ENCODE data around the gene ZC3H18. TPM values are rescaled to one million over a fixed set of nuclear protein-coding genes. Genes with fewer than 3 reads are reported as not detected.

The ZC3H18 gene
- total RNA-seq, 1 donor, result 13.3 TPM

DNA sequence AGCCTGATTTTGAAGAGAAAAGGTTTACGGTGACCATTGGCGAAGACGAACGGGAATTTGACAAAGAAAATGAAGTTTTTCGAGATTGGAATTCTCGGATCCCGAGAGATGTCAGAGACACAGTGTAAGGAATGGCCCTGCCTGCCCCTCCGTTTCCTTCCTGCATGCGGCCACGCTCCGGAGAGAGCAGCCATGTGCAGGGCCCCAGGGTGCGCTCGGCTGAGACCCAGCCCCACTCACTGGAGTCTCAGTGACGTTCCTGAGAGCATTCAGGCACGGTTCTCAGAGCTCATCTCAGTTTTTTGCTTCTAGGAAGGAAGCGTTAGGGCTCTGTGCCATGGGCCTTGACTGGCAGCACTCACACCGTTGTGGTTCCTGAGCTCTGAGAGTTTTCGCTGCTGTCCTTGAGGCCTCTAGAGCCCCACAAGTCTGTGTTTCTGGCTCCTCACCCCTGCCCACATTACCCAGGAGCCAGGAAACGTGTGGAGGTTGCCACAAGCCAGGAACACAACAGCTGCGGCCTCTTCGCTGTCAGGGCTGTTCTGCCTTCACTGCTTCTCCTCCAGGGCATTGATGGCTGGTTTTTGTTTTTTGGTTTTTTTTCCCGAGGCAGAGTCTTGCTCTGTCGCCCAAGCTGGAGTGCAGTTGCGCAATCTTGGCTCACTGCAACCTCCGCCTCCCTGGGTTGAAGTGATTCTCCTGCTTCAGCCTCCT lies 29.8 kb downstream of the ZC3H18 start:
- DNase-seq (ENCODE audit: low read depth), result no peak
- TF ChIP-seq, protein P1, sequence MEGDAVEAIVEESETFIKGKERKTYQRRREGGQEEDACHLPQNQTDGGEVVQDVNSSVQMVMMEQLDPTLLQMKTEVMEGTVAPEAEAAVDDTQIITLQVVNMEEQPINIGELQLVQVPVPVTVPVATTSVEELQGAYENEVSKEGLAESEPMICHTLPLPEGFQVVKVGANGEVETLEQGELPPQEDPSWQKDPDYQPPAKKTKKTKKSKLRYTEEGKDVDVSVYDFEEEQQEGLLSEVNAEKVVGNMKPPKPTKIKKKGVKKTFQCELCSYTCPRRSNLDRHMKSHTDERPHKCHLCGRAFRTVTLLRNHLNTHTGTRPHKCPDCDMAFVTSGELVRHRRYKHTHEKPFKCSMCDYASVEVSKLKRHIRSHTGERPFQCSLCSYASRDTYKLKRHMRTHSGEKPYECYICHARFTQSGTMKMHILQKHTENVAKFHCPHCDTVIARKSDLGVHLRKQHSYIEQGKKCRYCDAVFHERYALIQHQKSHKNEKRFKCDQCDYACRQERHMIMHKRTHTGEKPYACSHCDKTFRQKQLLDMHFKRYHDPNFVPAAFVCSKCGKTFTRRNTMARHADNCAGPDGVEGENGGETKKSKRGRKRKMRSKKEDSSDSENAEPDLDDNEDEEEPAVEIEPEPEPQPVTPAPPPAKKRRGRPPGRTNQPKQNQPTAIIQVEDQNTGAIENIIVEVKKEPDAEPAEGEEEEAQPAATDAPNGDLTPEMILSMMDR (IDR thresholded peaks at IDR 0.05; ENCODE audit: insufficient read depth, low read length), result no peak
- H3K4me3 ChIP-seq (ENCODE audit: low read depth, low read length), result no peak overlapping the region

DNA sequence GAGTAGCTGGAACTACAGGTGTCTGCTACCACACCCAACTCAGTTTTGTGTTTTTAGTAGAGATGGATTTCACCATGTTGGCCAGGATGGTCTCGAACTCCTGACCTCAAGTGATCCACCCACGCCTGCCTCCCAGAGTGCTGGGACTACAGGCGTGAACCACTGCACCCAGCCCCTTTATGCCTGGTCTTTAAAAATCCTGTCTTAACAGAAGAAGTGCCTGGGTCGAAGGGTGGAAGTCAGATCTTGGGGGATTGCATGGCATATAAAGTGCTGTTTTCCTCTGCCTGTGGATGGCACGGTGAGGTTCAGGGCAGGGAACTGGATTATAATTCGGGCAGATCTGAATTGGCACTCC lies 30.3 kb downstream of the ZC3H18 start:
- TF ChIP-seq, protein P1 (IDR thresholded peaks at IDR 0.05; ENCODE audit: insufficient read depth, low read length), result no peak
- no peak for DNase-seq (ENCODE audit: low read depth)

DNA sequence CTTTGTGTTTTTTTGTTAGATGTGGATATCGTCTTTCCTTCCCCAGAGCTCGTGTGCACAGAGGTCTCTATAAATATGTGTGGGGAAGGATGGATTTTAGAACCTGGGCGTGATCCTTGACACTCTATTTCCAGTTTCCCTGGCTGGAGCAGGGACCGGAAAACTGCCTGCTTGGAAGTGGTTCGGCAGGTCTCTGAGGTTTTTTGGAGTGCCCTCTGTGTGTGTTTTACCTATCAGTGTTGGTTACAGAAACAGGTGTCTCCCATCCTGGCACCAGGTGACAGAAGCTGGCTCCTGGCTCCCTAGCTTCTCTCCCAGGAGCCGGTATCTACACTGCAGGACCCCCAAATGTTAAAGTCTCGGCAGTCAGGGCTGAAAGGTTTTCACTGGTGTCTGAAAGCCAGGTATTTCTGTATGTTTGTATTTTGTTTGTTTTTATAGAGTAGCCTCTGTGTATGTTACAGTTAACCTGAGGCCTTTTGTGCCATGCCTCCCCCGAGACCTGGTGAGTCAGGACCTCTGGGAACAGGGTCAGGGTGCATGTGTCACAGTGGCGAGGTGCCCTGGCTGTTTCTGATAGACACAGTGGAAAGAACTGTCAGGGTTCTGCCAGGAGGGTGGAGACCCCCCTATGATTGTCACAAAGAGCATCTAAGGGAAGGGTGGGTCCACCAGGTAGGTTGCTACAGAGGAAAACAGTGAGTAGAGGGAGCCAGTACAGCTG lies 31.3 kb downstream of the ZC3H18 start:
- TF ChIP-seq, protein P1 (IDR thresholded peaks at IDR 0.05; ENCODE audit: insufficient read depth, low read length), result no peak
- no peak for DNase-seq (ENCODE audit: low read depth)

More for the DNA sequence above, 30.3 kb downstream of the ZC3H18 start:
- H3K4me3 ChIP-seq (ENCODE audit: low read depth, low read length), result no peak overlapping the region

DNA sequence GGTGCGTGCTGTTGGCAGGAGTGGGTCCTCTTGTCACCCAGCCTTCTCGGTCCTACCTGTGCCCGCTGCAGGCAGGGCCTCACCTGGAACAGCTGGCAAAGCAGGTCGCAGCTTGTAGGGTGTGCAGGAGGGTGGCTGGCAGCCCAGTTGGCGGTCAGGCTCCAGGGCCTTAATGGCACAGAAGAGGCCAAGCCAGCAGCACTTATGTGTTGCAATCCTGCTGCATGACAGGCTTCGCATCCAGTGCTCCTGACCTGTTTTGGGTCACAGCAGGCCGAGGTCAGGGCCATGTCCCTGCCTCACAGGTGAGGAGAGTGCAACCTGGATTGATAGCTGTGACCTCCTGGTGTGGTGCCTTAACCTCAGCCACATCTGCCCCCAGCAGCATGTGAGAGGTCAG lies 31.9 kb downstream of the ZC3H18 start:
- TF ChIP-seq, protein P1 (IDR thresholded peaks at IDR 0.05; ENCODE audit: insufficient read depth, low read length), result no peak
- no peak for DNase-seq (ENCODE audit: low read depth)
- no peak overlapping the region for H3K4me3 ChIP-seq (ENCODE audit: low read depth, low read length)

More for the DNA sequence above, 31.3 kb downstream of the ZC3H18 start:
- H3K4me3 ChIP-seq (ENCODE audit: low read depth, low read length), result no peak overlapping the region

DNA sequence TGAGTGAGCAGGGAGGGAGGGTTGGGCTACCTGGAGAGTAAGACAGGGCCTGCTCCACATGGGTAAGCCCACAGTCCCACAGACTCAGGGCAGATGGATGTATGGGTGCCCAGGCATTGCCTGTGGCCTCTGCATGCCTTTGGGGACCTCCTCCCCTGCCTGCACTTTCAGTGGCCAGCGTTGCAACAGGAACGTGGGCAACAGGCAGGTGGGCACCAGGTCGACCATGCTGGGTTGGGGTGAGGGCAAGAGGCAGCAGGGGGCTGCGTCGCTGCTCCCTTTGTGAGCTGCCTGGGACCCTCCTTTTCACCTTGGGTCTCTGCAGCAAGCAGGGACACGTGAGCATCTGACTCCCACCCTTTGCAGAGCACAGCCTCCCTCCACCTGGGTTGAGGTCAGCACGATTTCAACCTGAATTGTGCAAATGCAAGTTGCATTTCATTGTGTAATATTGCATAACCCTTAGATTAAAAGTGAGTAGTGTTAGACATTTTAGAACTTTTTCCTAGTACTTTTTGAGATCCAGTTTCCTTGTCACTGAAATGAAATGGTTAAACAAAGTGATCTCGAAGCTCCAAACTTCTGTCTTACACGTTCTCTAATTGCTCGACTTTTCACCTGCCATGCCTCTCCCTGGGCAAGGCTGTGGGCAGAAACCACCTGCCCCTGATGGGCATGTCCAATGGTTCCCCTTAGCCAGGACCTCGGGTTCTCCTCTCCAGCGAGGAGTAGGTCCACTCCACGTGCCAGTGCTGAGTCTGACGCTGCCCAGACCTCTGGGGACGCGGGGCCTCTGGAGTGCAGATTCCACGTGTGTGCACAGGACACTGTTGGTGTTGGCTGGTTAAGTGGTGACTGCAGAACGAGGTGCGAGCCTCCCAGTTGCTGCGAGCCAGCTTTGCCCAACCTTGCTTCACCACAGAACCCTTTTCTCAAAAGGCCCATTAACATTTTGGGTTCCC lies 35.3 kb downstream of the ZC3H18 start:
- no peak for DNase-seq (ENCODE audit: low read depth)
- TF ChIP-seq, protein P1 (IDR thresholded peaks at IDR 0.05; ENCODE audit: insufficient read depth, low read length), result no peak
- H3K4me3 ChIP-seq (ENCODE audit: low read depth, low read length), result no peak overlapping the region

DNA sequence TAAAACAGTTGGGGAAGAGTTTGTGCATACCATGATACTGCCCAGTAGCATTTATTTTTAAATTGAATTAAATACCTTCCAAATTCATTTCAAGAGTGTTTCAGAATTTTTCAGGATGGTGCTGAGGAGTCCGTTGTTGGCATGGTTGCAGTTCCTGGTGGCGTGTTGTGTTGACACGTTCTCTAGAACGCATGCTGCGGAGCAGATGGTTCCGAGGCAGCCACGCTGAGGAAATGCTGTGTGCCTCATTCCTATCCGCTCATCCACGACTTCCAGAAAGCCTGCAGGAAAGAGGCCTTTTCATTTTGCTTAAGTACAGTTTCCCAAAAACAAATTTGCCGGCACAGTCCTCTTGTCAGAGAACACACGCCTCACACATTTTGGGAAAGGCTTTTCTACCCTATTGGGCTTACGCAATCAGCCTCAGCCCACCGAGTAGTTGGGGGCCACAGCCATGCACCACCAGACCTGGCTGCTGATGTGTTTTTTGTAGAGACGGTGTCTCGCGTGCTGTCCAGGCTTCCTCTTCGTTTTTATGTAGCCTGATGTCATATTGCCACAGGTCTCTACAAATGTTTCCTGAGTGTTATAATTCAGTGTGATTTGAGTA lies 36.0 kb downstream of the ZC3H18 start:
- TF ChIP-seq, protein P1 (IDR thresholded peaks at IDR 0.05; ENCODE audit: insufficient read depth, low read length), result no peak
- H3K4me3 ChIP-seq (ENCODE audit: low read depth, low read length), result no peak overlapping the region
- DNase-seq (ENCODE audit: low read depth), result no peak
